HepG2 (cell line): ENCODE measurements around the gene MEG3. TPM values are rescaled to one million over a fixed set of nuclear protein-coding genes. Genes with fewer than 3 reads are reported as not detected.

Experiments
- ATAC-seq: fragments of 200-7000 bp; cut with Tn5 transposase; 3 replicates; pipeline ENCODE4 v1.9.1; 2020; ENCODE audit warnings: mild to moderate bottlenecking, moderate library complexity
- BruUV-seq: library from RNA; stranded (reverse); fragments of 400-500 nt; replicated peaks from 2 replicates; lab custom pipeline; 2021; lab: Mats Ljungman, UMichigan
- CTCF ChIA-PET: fragments of 300-600 bp; formaldehyde crosslinking; extraction: SDS; loops from one replicate; lab custom pipeline; 2021; ENCODE audit warnings: low total read pairs, inconsistent platforms, low intra/inter-chr PET ratio; lab: Yijun Ruan, JAX
- POLR2A ChIA-PET: fragments of 350-600 bp; sonication (Branson Sonifier 250); formaldehyde crosslinking; loops from one replicate; lab custom pipeline; 2020; ENCODE audit warnings: antibody characterized with exemption, inconsistent platforms; lab: Yijun Ruan, JAX
- DNase-seq: peaks from one replicate; pipeline ENCODE4 v3.0.0-alpha.2; 2015; ENCODE audit warnings: low spot score
- FAIRE-seq: peaks from 3 replicates; lab custom pipeline; 2011; peaks lifted over from hg19 to GRCh38; lab: Jason Lieb, UNC
- H2AFZ ChIP-seq: one replicate; pipeline ENCODE4 v1.6.1; 2011; ENCODE audit warnings: low read length, inconsistent platforms
- H3K27ac ChIP-seq: fragments of 300-600 bp; 3 replicates; pipeline ENCODE4 v1.8.0; 2011; ENCODE audit warnings: mixed run types, mild to moderate bottlenecking, mixed read lengths, low read length, inconsistent platforms; ENCODE audit not compliant: insufficient read depth; ENCODE audit errors: extremely low read length
- H3K27me3 ChIP-seq, 2 experiments: fragments of 200-600 bp in 1 of 2; 2 replicates in 1 of 2; 3 replicates in 1 of 2; pipeline versions ENCODE4 v1.6.0 to v1.8.0; 2011; ENCODE audit warnings: low read length in 2 of 2, mild to moderate bottlenecking in 2 of 2, moderate library complexity in 2 of 2, inconsistent platforms in 1 of 2; ENCODE audit not compliant: insufficient read depth in 2 of 2, control insufficient read depth in 1 of 2
- H3K36me3 ChIP-seq, 2 experiments: fragments of 200-600 bp in 1 of 2; replicated peaks in 1 of 2; 2 replicates in 1 of 2; 3 replicates in 1 of 2; pipeline versions ENCODE4 v1.5.1 to v1.8.0; 2011; ENCODE audit warnings: low read length in 2 of 2, inconsistent platforms in 1 of 2; ENCODE audit not compliant: insufficient read depth in 2 of 2, control insufficient read depth in 1 of 2
- H3K4me1 ChIP-seq: 2 replicates; pipeline ENCODE4 v1.5.1; 2012; ENCODE audit warnings: low read length, inconsistent platforms; ENCODE audit not compliant: insufficient read depth
- H3K4me2 ChIP-seq: 2 replicates; pipeline ENCODE4 v1.6.0; 2011; ENCODE audit warnings: low read depth, low read length, inconsistent platforms
- H3K4me3 ChIP-seq, 3 experiments: fragments of 200-600 bp in 1 of 3; sonication (generic), shearing (Covaris generic) in 1 of 3; replicated peaks in 1 of 3; 2 replicates each; pipeline ENCODE4 v1.5.1; 2011 to 2016; ENCODE audit warnings: low read length in 3 of 3, inconsistent platforms in 2 of 3, low read depth in 2 of 3, mild to moderate bottlenecking in 2 of 3, control low read depth in 1 of 3, mixed read lengths in 1 of 3; ENCODE audit not compliant: insufficient read depth in 1 of 3
- H3K79me2 ChIP-seq: one replicate; pipeline ENCODE4 v1.6.1; 2011; ENCODE audit warnings: low read length, inconsistent platforms; ENCODE audit not compliant: insufficient read depth
- H3K9ac ChIP-seq: 2 replicates; pipeline ENCODE4 v1.6.0; 2011; ENCODE audit warnings: mild to moderate bottlenecking, low read depth, low read length, inconsistent platforms; ENCODE audit not compliant: insufficient read depth
- H3K9me3 ChIP-seq: 2 replicates; pipeline ENCODE4 v1.5.1; 2012; ENCODE audit warnings: mild to moderate bottlenecking, low read length
- H4K20me1 ChIP-seq: 2 replicates; pipeline ENCODE4 v1.6.0; 2011; ENCODE audit warnings: inconsistent platforms, mild to moderate bottlenecking, low read length, moderate library complexity; ENCODE audit not compliant: insufficient read depth
- CREM ChIP-seq, 2 experiments: sonication (generic) in 1 of 2; formaldehyde crosslinking in 1 of 2; IDR thresholded peaks; 2 replicates each; pipeline versions ENCODE4 v1.4.0 to v1.6.1; 2016 to 2020; ENCODE audit warnings: antibody characterized with exemption in 1 of 2, mild to moderate bottlenecking in 1 of 2, missing genetic modification reagents in 1 of 2
- E2F1 ChIP-seq: sonication (generic); formaldehyde crosslinking; IDR thresholded peaks from 2 replicates; pipeline ENCODE4 v1.5.0; 2020; ENCODE audit warnings: missing genetic modification reagents
- MAFF ChIP-seq: IDR thresholded peaks from 2 replicates; pipeline ENCODE4 v1.6.1; 2011; ENCODE audit warnings: low read depth, low read length, improper control_type of control experiment
- NFE2L1 ChIP-seq: sonication (generic); formaldehyde crosslinking; IDR thresholded peaks from 2 replicates; pipeline ENCODE4 v1.4.0; 2020; ENCODE audit warnings: missing genetic modification reagents, mild to moderate bottlenecking, borderline replicate concordance
- NFYB ChIP-seq: sonication (generic); formaldehyde crosslinking; IDR thresholded peaks from 2 replicates; pipeline ENCODE4 v1.4.0; 2020; ENCODE audit warnings: missing genetic modification reagents
- PHB2 ChIP-seq: fragments of 450-650 bp; IDR thresholded peaks from 2 replicates; pipeline ENCODE4 v1.6.1; 2018; ENCODE audit not compliant: partially characterized antibody
- WIZ ChIP-seq: sonication (generic); formaldehyde crosslinking; IDR thresholded peaks from 2 replicates; pipeline ENCODE4 v1.5.1; 2020; ENCODE audit warnings: mild to moderate bottlenecking, missing genetic modification reagents
- ZNF629 ChIP-seq: sonication (generic); formaldehyde crosslinking; conservative IDR thresholded peaks from 2 replicates; pipeline ENCODE4 v1.5.0; 2020; ENCODE audit warnings: missing genetic modification reagents
- ZNF678 ChIP-seq: sonication (generic); formaldehyde crosslinking; IDR thresholded peaks from 2 replicates; pipeline ENCODE4 v1.4.0; 2020; ENCODE audit warnings: mild to moderate bottlenecking, missing genetic modification reagents
- WGBS: methylation state at CpG from one replicate; pipeline ENCODE4 v1.1.6; 2017; ENCODE audit warnings: low lambda C conversion rate; 5-methylcytosine and 5-hydroxymethylcytosine counted together
- in situ Hi-C: cut with HindIII; loops from 2 replicates; pipeline ENCODE4 v1.10.0; 2017; ENCODE audit warnings: low pct_unique_long_range_greater_than_20kb; ENCODE audit not compliant: extremely low pct_ligation_motif_present
- intact Hi-C: fragments of 100-400 bp; cut with micrococcal nuclease; formaldehyde crosslinking; loops from one replicate; pipeline ENCODE4 v1.10.0; 2022; ENCODE audit not compliant: unreplicated experiment
- polyA plus RNA-seq, 8 experiments: library from polyadenylated mRNA; depleted of rRNA in 3 of 8; stranded (reverse) in 7 of 8; unstranded in 1 of 8; fragments of >200 nt; fragmentation: Illumina TruSeq in 4 of 8; extraction: Trizol in 4 of 8; gene quantifications; 2 replicates each; pipeline versions ENCODE4 v1.2.1 to v1.2.3, GENCODE V29; 2011 to 2016; ENCODE audit warnings: low read depth in 4 of 8, missing spikeins in 1 of 8, mixed read lengths in 1 of 8; ENCODE audit not compliant: insufficient read depth in 1 of 8
- total RNA-seq, 5 experiments: library from RNA; depleted of rRNA; stranded (reverse); fragments of >200 nt; fragmentation: Illumina TruSeq; extraction: Trizol; gene quantifications; 2 replicates each; pipeline ENCODE4 v1.2.3, GENCODE V29; 2016; ENCODE audit warnings: low read depth in 1 of 5
- TF ChIP-seq, protein P1 (sequence below): sonication (generic); formaldehyde crosslinking; IDR thresholded peaks from 2 replicates; pipeline ENCODE4 v1.5.1; 2020; ENCODE audit warnings: mild to moderate bottlenecking, missing genetic modification reagents, borderline replicate concordance

Gene MEG3
- total and polyA plus RNA-seq, 2 of the 13 experiments (the other 11 are each of a cell fraction or from before 2014, with no cell fraction given): 0.17 TPM; not detected in 1

DNA sequence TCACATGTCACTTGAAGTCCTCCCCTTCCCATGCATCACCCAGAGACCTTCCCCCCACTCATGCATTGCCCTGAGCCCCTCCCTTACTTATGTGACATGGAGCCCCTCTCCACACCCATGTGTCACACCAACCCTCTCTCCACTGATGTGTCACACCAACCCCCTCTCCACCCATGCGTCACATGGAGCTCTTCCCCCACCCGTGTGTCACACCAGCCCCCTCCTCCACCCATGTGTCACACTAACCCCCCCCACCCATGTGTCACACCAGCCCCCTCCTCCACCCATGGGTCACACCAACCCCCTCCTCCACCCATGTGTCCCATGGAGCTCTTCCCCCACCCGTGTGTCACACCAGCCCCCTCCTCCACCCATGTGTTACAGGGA, 47.2 kb downstream of the MEG3 start (continued):
- TF ChIP-seq CREM (IDR thresholded peaks at IDR 0.05): no peak
- TF ChIP-seq CREM (CRISPR knock-in tag; IDR thresholded peaks at IDR 0.05): no peak
- TF ChIP-seq E2F1 (CRISPR knock-in tag): no peak
- no peak for TF ChIP-seq PHB2
- TF ChIP-seq, all 625 proteins: peak for 0

DNA sequence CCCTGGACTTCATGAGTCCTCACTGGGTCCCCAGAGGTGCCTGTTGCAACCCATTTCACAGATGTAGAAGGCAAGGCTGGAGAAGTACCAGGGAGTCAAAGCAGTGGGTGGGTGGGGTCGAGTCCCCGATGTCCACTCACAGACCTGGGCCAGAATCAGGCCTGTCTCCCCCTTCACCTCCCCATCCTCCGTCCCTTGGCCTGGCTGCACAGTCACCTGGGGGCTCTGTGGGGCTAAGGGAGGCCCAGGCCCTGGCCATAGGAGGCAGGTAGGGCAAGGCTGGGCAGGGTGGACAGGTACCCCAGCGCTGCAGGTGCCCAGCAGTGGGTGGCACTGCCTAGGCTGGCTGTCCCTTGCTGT, 48.1 kb downstream of the MEG3 start:
- TF ChIP-seq ZNF678: no peak
- TF ChIP-seq MAFF: no peak
- TF ChIP-seq ZNF629 (CRISPR knock-in tag): peak; percentile 41; the same call in 1 of the 2 replicates
- no peak for TF ChIP-seq WIZ (CRISPR knock-in tag)
- TF ChIP-seq, protein P1, sequence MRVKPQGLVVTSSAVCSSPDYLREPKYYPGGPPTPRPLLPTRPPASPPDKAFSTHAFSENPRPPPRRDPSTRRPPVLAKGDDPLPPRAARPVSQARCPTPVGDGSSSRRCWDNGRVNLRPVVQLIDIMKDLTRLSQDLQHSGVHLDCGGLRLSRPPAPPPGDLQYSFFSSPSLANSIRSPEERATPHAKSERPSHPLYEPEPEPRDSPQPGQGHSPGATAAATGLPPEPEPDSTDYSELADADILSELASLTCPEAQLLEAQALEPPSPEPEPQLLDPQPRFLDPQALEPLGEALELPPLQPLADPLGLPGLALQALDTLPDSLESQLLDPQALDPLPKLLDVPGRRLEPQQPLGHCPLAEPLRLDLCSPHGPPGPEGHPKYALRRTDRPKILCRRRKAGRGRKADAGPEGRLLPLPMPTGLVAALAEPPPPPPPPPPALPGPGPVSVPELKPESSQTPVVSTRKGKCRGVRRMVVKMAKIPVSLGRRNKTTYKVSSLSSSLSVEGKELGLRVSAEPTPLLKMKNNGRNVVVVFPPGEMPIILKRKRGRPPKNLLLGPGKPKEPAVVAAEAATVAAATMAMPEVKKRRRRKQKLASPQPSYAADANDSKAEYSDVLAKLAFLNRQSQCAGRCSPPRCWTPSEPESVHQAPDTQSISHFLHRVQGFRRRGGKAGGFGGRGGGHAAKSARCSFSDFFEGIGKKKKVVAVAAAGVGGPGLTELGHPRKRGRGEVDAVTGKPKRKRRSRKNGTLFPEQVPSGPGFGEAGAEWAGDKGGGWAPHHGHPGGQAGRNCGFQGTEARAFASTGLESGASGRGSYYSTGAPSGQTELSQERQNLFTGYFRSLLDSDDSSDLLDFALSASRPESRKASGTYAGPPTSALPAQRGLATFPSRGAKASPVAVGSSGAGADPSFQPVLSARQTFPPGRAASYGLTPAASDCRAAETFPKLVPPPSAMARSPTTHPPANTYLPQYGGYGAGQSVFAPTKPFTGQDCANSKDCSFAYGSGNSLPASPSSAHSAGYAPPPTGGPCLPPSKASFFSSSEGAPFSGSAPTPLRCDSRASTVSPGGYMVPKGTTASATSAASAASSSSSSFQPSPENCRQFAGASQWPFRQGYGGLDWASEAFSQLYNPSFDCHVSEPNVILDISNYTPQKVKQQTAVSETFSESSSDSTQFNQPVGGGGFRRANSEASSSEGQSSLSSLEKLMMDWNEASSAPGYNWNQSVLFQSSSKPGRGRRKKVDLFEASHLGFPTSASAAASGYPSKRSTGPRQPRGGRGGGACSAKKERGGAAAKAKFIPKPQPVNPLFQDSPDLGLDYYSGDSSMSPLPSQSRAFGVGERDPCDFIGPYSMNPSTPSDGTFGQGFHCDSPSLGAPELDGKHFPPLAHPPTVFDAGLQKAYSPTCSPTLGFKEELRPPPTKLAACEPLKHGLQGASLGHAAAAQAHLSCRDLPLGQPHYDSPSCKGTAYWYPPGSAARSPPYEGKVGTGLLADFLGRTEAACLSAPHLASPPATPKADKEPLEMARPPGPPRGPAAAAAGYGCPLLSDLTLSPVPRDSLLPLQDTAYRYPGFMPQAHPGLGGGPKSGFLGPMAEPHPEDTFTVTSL (CRISPR knock-in tag): no peak
- no peak for TF ChIP-seq NFYB
- TF ChIP-seq NFE2L1 (CRISPR knock-in tag): no peak
- H3K4me1 ChIP-seq: peaks cover 15% of the 10 kb centered on the region
- ChIA-PET CTCF (no interaction called here), POLR2A (no interaction called here)
- in situ Hi-C loops (no loop called here), intact Hi-C loops (no loop called here)
- no peaks in the 10 kb centered on the region for H3K9me3 ChIP-seq
- no peaks in the 10 kb centered on the region for H4K20me1 ChIP-seq
- H3K27me3 ChIP-seq: peaks cover 3 to 14% of the 10 kb centered on the region in 2 experiments; a peak in 4 of 5 replicates
- H3K4me3 ChIP-seq: no peak overlapping the region
- FAIRE-seq: no peak
- no peak for ATAC-seq
- H3K27ac ChIP-seq: no peak overlapping the region
- no peak overlapping the region for H3K9ac ChIP-seq
- WGBS: 0% methylated on average over 1 of the region's 4 CpGs
- H3K4me2 ChIP-seq: no peak overlapping the region
- no peaks in the 10 kb centered on the region for H3K36me3 ChIP-seq
- no peaks in the 10 kb centered on the region for H3K79me2 ChIP-seq
- no peak overlapping the region for H2AFZ ChIP-seq
- no TSS peak for BruUV-seq
- DNase-seq: no peak
